Stimulated activated CD4-positive, alpha-beta T cell treated with anti-CD3 and anti-CD28 coated beads, TNF-alpha, amount 100 ng/mL, for 48 hours (primary cell): ENCODE results near the gene NADK.
"Not testable (repeated sequence)": the region's sequence is repeated elsewhere in the genome, so short reads cannot be mapped to it uniquely, and the experiment has no call there.

Experiments
- DNase-seq, 3 donors: peaks; one replicate each; pipeline ENCODE4 v3.0.0-alpha.2; 2020; ENCODE audit warnings: low read depth in 3 of 3

Gene NADK

GRCh38 chr1:1763657-1764621 lies 14.3 kb downstream of the NADK start:
- DNase-seq = no peak

- no peak for DNase-seq
Measured at GRCh38 chr1:1761504-1762376, 16.5 kb downstream of the NADK start.

- DNase-seq = no peak
Measured at GRCh38 chr1:1760715-1761114, 17.6 kb downstream of the NADK start.

GRCh38 chr1:1760345-1760650 lies 18.0 kb downstream of the NADK start:
- DNase-seq = no peak

- no peak for DNase-seq
Measured at GRCh38 chr1:1759456-1760344, 18.6 kb downstream of the NADK start.

GRCh38 chr1:1758692-1759455 lies 19.4 kb downstream of the NADK start:
- no peak for DNase-seq

GRCh38 chr1:1758059-1758621 lies 20.1 kb downstream of the NADK start:
- no peak for DNase-seq

GRCh38 chr1:1757422-1758058 lies 20.7 kb downstream of the NADK start:
- DNase-seq = no peak

GRCh38 chr1:1756661-1757421 lies 21.4 kb downstream of the NADK start:
- no peak for DNase-seq

GRCh38 chr1:1755852-1756251 lies 22.4 kb downstream of the NADK start:
- no peak for DNase-seq

GRCh38 chr1:1755426-1755825 lies 22.8 kb downstream of the NADK start:
- no peak for DNase-seq

GRCh38 chr1:1754051-1754815 lies 24.0 kb downstream of the NADK start:
- no peak for DNase-seq

- DNase-seq = no peak
Measured at GRCh38 chr1:1753607-1754005, 24.7 kb downstream of the NADK start.

- DNase-seq = no peak
Measured at GRCh38 chr1:1752636-1753606, 25.3 kb downstream of the NADK start.

- no peak for DNase-seq
Measured at GRCh38 chr1:1752190-1752589, 26.1 kb downstream of the NADK start.

GRCh38 chr1:1749941-1750340 lies 28.3 kb downstream of the NADK start:
- DNase-seq = not testable (repeated sequence)

- DNase-seq = no peak
Measured at GRCh38 chr1:1748686-1749321, 29.5 kb downstream of the NADK start.
